GM12873 (cell line): ENCODE measurements around the gene SERPINB2.

Source experiments
- CTCF ChIP-seq: IDR thresholded peaks from 2 replicates; pipeline ENCODE4 v1.5.1; 2012; ENCODE audit warnings: low read depth, mild to moderate bottlenecking, moderate library complexity, low read length, control low read depth; ENCODE audit not compliant: insufficient read depth; ENCODE audit errors: missing control alignments

SERPINB2 gene

DNA sequence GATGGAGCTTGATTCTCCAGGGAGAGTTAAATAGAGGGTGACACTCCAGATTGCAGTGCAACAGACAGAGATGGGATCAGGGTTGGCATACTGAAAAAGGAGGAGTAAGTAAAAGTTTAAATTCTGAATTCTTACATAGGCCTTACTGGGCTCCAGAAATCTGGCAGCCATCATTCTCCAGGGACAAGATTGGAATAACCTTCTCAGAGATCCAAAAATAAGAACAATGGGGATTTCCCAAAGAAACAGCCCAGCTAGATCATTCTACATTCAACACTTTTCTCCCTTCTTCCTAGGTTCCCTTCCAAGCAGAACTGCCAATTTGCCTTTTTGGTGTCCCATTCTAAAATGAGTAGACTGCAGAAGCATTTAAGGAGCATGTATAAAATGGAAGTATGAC is 14.9 kb upstream of the SERPINB2 start:
- TF ChIP-seq CTCF, result no peak

DNA sequence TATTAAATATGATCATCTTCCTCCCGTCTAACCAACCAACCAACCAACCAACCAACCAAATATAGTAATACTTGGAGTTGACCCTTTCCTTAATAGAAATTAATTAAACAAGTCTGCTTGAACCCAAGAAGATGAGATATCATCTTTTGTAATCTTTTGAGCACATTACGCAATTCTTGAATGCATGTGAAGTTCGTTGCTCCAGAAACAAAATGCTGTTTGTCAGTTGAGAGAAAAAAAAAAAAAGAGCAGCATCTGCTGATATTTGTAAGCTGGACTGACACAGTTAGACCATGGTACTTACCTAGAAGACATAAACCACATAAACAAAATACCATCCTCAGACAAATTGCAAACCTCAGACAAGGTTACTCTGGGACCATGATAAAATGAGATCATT is 9.2 kb upstream of the SERPINB2 start:
- TF ChIP-seq CTCF, result no peak

DNA sequence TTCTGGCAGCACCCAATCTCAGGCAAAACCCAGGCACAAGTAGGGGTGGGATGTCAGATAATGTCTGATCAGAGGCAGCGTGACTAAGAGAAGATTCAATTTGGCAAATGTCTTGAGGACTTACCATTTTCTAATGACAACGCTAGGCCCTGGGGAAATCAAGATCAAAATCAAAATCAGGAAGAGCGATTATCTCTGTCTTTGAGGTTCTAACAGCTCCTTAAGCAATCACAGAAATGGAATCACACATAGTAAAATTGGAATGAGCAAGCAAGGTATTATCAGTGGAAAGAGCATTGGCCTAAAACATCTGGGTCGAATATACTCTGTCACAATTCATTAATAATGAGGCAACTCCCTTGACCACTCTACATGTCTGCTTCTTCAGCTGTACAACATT is 8.6 kb upstream of the SERPINB2 start:
- no peak for TF ChIP-seq CTCF

GRCh38 chr18:63879709-63880108 is 7.8 kb upstream of the SERPINB2 start:
- no peak for TF ChIP-seq CTCF

DNA sequence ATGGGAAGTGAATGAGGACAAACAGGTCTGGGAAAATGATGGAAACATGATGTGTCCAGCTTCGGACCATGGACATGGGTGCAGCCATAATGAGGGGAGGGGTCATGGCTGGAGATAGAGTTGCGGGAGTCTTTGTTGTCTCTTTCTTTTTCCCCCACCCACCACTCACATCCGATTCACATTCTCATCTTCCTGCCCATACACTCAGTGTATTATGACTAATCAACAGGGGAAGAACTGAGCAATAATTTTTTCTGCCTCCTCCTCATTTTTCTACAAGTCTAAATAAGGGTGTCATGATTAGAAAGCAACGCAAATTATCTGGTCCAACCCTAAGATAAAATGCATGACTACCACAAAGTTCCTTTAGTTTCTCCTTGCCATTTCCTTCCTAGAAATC is 5.7 kb upstream of the SERPINB2 start:
- no peak for TF ChIP-seq CTCF

DNA sequence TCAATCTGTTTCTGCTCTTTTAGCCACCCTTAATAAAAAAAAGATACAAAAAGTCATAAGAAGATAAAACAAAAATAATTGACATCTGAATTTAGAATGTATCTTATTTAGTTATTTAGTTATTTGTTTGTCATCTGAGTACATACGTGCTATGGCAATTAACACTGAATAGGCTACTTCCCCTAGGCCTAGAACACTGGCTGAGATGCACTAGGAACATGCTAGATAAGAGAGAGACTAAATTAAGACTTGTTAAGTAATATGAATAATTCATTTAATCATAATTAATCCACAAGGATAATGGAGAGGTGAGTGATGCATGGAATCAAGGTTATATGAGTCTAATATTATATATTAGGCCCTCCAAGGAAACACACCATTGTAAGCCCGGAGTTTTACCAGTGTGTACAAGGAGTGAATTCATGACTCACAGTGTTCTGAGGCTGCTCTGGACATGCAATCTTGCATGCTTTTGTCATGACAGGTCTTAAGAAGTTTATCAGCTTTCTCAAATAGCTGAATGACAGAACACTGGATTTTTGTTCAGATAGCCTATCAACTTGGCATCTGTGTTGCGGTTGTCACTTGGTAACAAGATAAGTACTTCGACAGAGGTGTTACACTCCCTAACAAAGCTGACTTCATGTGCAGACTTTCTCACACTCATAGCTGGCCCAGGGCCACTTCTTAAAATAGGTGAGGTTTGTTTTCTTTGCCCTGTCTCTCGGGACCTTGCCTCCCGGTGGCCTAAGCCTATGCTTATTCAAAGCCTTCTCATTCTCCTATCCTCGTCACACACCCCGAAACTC is 5.0 kb upstream of the SERPINB2 start:
- TF ChIP-seq CTCF, result no peak

DNA sequence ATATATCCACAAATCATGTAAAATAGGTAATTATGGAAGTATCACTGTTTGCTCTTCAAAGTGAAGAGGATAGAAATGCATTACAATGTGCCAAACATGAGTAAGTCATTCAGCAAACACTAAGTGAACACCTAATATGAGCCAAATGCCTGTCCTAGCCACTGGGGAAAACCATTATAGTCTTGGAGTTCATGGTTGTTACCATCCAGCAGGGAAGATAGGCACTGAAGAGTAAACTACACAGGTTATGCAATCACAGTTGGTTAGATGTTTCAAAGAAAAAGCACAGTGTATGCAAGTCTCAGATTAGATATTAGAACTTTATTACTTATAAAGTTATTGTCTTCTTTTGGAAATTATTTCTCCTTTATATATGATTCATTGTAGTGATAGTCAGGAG is 3.9 kb upstream of the SERPINB2 start:
- TF ChIP-seq CTCF, result no peak
